Fibroblast of pulmonary artery (primary cell): ENCODE data around the gene KRTCAP2.

Experiments
- DNase-seq: peaks from one replicate; pipeline ENCODE4 v3.0.0-alpha.2; 2010; ENCODE audit warnings: low read depth
- H3K4me3 ChIP-seq: replicated peaks from 2 replicates; pipeline ENCODE4 v1.5.1; 2011; ENCODE audit warnings: low read depth, mild to moderate bottlenecking, control low read depth, low read length, moderate library complexity
- TF ChIP-seq, protein P1 (sequence below): IDR thresholded peaks from 2 replicates; pipeline ENCODE4 v1.5.1; 2011; ENCODE audit warnings: mild to moderate bottlenecking, control low read depth, low read length, inconsistent platforms; ENCODE audit errors: missing control alignments

KRTCAP2 gene

DNA sequence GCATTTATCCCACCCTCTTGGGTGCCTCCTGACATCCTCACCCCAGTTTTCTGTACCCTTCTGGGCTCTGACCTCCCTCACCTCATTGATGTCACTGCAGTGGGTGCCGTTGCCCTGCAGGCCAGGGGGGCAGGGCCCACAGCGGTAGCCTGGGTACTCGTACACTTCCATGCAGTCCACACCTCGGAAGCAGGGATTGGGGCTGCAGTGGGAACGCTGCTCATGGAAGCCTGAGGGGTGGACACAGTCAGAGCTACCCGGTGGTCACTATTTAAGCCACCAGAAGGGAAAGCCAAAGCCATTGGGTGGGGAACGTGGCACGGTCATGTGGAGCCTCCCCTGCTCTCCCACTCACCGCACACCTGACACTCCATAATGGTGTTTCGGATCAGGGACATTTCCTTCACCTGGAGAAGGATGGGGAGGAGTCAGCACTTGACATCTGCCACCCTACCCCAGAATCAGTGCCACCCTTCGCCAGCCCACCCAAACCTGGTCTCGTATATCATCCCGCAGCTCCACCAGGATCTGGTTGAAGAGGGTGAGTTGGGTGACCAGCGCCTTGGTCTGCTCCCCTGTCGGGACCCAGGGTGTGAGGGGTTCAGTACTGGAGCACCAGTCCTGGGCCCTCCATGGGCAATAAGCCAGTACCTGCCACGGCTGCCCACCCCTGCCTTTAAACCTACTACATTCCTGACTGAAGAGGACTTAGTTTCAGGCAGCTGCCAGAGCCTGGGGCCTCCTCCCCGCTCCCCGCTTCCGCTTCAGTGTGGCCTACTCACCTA is 29.8 kb upstream of the KRTCAP2 start:
- TF ChIP-seq, protein P1, sequence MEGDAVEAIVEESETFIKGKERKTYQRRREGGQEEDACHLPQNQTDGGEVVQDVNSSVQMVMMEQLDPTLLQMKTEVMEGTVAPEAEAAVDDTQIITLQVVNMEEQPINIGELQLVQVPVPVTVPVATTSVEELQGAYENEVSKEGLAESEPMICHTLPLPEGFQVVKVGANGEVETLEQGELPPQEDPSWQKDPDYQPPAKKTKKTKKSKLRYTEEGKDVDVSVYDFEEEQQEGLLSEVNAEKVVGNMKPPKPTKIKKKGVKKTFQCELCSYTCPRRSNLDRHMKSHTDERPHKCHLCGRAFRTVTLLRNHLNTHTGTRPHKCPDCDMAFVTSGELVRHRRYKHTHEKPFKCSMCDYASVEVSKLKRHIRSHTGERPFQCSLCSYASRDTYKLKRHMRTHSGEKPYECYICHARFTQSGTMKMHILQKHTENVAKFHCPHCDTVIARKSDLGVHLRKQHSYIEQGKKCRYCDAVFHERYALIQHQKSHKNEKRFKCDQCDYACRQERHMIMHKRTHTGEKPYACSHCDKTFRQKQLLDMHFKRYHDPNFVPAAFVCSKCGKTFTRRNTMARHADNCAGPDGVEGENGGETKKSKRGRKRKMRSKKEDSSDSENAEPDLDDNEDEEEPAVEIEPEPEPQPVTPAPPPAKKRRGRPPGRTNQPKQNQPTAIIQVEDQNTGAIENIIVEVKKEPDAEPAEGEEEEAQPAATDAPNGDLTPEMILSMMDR = no peak
- no peak for DNase-seq
- no peak overlapping the region for H3K4me3 ChIP-seq

DNA sequence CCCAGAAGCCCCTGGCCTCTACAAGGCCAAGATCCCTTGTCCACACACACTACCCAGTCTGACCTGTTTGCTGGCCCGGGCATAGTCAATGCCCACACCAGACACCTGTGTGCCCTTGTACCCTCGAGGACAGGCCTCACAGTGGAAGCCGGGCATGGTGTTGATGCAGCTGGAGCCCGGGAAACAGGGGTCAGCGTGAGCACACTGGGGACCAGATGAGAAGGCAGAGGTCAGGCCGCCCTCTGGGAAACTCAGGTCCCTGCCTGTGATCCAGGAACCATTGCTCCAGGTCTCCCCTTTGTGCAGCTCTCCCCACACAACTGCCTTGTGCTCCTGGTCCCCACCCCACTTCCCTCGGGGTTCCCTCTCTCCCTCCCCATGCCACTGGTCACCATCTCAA is 29.1 kb upstream of the KRTCAP2 start:
- no peak overlapping the region for H3K4me3 ChIP-seq
- no peak for DNase-seq
- TF ChIP-seq, protein P1 = no peak

DNA sequence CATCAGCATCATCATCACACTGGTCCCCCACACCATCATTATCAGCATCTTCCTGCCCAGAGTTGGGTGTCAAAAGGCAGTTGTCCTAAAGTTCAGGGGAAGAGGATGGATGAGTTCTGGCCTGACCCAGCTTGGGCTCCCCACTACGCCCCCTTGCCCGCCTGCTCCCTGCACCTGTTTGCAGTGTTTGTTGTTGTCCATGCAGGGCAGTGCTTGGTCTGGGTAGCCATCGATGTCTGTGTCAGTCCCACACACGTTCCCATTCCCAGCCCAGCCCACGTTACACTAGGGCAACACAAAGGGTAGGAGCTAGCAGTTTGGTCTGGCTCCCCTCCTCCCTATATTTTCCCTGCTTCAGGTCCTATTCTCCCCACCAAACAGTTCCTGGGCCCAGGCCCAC is 27.8 kb upstream of the KRTCAP2 start:
- no peak for DNase-seq
- H3K4me3 ChIP-seq = no peak overlapping the region
- TF ChIP-seq, protein P1 = no peak

DNA sequence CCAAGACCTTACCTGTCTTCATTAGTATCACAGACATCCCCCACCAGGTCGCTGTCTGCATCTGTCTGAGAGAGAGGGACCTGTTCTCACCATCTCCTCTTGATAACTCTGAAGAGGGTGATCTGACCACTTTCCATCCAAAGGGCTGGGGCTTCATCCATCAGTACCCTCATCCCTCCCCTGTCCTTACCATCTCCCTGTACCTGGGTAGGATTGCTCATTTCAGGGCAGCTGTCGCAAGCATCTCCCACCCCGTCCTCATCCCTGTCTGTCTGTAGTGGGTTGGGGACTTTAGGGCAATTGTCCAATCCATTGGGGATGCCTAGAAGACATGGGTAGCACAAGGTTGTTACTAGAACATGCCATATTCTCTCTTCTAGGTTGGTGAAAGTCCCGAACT is 26.7 kb upstream of the KRTCAP2 start:
- no peak for DNase-seq
- no peak overlapping the region for H3K4me3 ChIP-seq
- TF ChIP-seq, protein P1 = no peak

DNA sequence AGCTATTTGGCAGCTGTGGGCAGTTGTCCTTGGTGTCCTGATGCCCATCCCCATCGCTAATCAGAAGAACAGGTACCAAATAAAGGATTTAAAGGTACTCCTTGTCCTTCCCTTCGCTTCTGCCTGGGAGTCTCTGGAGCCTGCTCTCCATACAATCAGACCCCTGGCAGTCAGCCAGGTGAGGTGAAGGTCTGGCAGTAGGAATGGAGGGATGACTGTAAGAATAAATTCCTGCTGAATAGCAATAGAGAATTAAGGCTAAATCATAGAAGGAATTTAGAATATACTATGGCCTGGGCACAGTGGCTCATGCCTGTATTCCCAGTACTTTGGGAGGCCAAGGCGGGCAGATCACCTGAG is 25.4 kb upstream of the KRTCAP2 start:
- no peak overlapping the region for H3K4me3 ChIP-seq
- TF ChIP-seq, protein P1 = no peak
- DNase-seq = no peak

- H3K4me3 ChIP-seq = no peak overlapping the region
- TF ChIP-seq, protein P1 = no peak
- no peak for DNase-seq
Measured at GRCh38 chr1:155197901-155198546, 24.9 kb upstream of the KRTCAP2 start.
